HepG2 (cell line): ENCODE data around the gene SFI1. TPM values are rescaled to one million over a fixed set of nuclear protein-coding genes. Genes with fewer than 3 reads are reported as not detected.

ENCODE experiments used
- AKNA ChIP-seq: sonication (generic); formaldehyde crosslinking; IDR thresholded peaks from 2 replicates; pipeline ENCODE4 v1.4.0; 2020; ENCODE audit warnings: missing genetic modification reagents, borderline replicate concordance
- CBFB ChIP-seq: sonication (generic); formaldehyde crosslinking; IDR thresholded peaks from 2 replicates; pipeline ENCODE4 v1.4.0; 2020; ENCODE audit warnings: missing genetic modification reagents
- EED ChIP-seq: sonication (generic); formaldehyde crosslinking; IDR thresholded peaks from 2 replicates; pipeline ENCODE4 v1.5.0; 2020; ENCODE audit warnings: mild to moderate bottlenecking, missing genetic modification reagents
- HDAC6 ChIP-seq: fragments of 200-600 bp; sonication (generic); IDR thresholded peaks from 2 replicates; pipeline ENCODE4 v1.7.0; 2017; ENCODE audit warnings: mild to moderate bottlenecking, antibody characterized with exemption, low read length, low read depth
- HNF4A ChIP-seq: sonication (generic); formaldehyde crosslinking; IDR thresholded peaks from 2 replicates; pipeline ENCODE4 v1.4.0; 2020; ENCODE audit warnings: missing genetic modification reagents
- JDP2 ChIP-seq: sonication (generic); formaldehyde crosslinking; IDR thresholded peaks from 2 replicates; pipeline ENCODE4 v1.8.1; 2022; ENCODE audit warnings: missing genetic modification reagents, borderline replicate concordance
- KLF9 ChIP-seq: IDR thresholded peaks from 2 replicates; pipeline ENCODE4 v1.6.1; 2016; ENCODE audit warnings: low read depth
- MXD4 ChIP-seq: IDR thresholded peaks from 2 replicates; pipeline ENCODE4 v1.6.1; 2016; ENCODE audit warnings: mild to moderate bottlenecking, missing biosample characterization, missing genetic modification reagents
- NR2C2 ChIP-seq: sonication (generic); formaldehyde crosslinking; IDR thresholded peaks from 2 replicates; pipeline ENCODE4 v1.4.0; 2020; ENCODE audit warnings: missing genetic modification reagents, mild to moderate bottlenecking, moderate library complexity, borderline replicate concordance
- TBX3 ChIP-seq: fragments of 450-650 bp; IDR thresholded peaks from 2 replicates; pipeline ENCODE4 v1.6.1; 2017; ENCODE audit warnings: antibody characterized with exemption, mild to moderate bottlenecking, inconsistent platforms, borderline replicate concordance
- TFAP4 ChIP-seq: sonication (generic); IDR thresholded peaks from 2 replicates; pipeline ENCODE4 v1.6.1; 2016; ENCODE audit warnings: low read depth, borderline replicate concordance
- TRIM22 ChIP-seq: fragments of 450-650 bp; IDR thresholded peaks from 2 replicates; pipeline ENCODE4 v1.6.1; 2017
- TRIM24 ChIP-seq: sonication (generic); formaldehyde crosslinking; IDR thresholded peaks from 2 replicates; pipeline ENCODE4 v1.8.0; 2022; ENCODE audit warnings: mild to moderate bottlenecking, missing genetic modification reagents
- ZBTB44 ChIP-seq: sonication (generic); formaldehyde crosslinking; IDR thresholded peaks from 2 replicates; pipeline ENCODE4 v1.4.0; 2020; ENCODE audit warnings: missing genetic modification reagents
- ZNF101 ChIP-seq: sonication (generic); formaldehyde crosslinking; IDR thresholded peaks from 2 replicates; pipeline ENCODE4 v1.4.0; 2020; ENCODE audit warnings: mild to moderate bottlenecking, low read depth, missing genetic modification reagents, borderline replicate concordance
- ZNF207 ChIP-seq: fragments of 450-650 bp; IDR thresholded peaks from 2 replicates; pipeline ENCODE4 v1.6.1; 2016; ENCODE audit warnings: antibody characterized with exemption, borderline replicate concordance
- ZNF253 ChIP-seq: sonication (generic); formaldehyde crosslinking; IDR thresholded peaks from 2 replicates; pipeline ENCODE4 v1.8.0; 2022; ENCODE audit warnings: mild to moderate bottlenecking, missing genetic modification reagents, borderline replicate concordance
- ZNF598 ChIP-seq: sonication (generic); formaldehyde crosslinking; IDR thresholded peaks from 2 replicates; pipeline ENCODE4 v1.5.1; 2020; ENCODE audit warnings: mild to moderate bottlenecking, missing genetic modification reagents, borderline replicate concordance
- ZNF720 ChIP-seq: sonication (generic); formaldehyde crosslinking; IDR thresholded peaks from 2 replicates; pipeline ENCODE4 v1.4.0; 2020; ENCODE audit warnings: missing genetic modification reagents
- ZSCAN30 ChIP-seq: sonication (generic); formaldehyde crosslinking; IDR thresholded peaks from 2 replicates; pipeline ENCODE4 v1.5.0; 2020; ENCODE audit warnings: mild to moderate bottlenecking, missing genetic modification reagents
- polyA plus RNA-seq, 8 experiments: library from polyadenylated mRNA; depleted of rRNA in 3 of 8; stranded (reverse) in 7 of 8; unstranded in 1 of 8; fragments of >200 nt; fragmentation: Illumina TruSeq in 4 of 8; extraction: Trizol in 4 of 8; gene quantifications; 2 replicates each; pipeline versions ENCODE4 v1.2.1 to v1.2.3, GENCODE V29; 2011 to 2016; ENCODE audit warnings: low read depth in 4 of 8, missing spikeins in 1 of 8, mixed read lengths in 1 of 8; ENCODE audit not compliant: insufficient read depth in 1 of 8
- total RNA-seq, 5 experiments: library from RNA; depleted of rRNA; stranded (reverse); fragments of >200 nt; fragmentation: Illumina TruSeq; extraction: Trizol; gene quantifications; 2 replicates each; pipeline ENCODE4 v1.2.3, GENCODE V29; 2016; ENCODE audit warnings: low read depth in 1 of 5

SFI1 gene
- total and polyA plus RNA-seq, 2 of the 13 experiments (the other 11 are each of a cell fraction or from before 2014, with no cell fraction given): 20.5 to 40.1 TPM

- TF ChIP-seq NR2C2 (CRISPR knock-in tag): no peak
- TF ChIP-seq HNF4A (CRISPR knock-in tag): no peak
- no peak for TF ChIP-seq MXD4 (CRISPR knock-in tag)
- TF ChIP-seq AKNA (CRISPR knock-in tag): no peak
- TF ChIP-seq KLF9 (CRISPR knock-in tag): no peak
- no peak for TF ChIP-seq ZNF253 (CRISPR knock-in tag)
- TF ChIP-seq TRIM22: no peak
- no peak for TF ChIP-seq TBX3
- TF ChIP-seq TFAP4: peak; percentile 64; the same call in 1 of the 2 replicates
- TF ChIP-seq ZSCAN30: no peak
- TF ChIP-seq ZBTB44 (CRISPR knock-in tag): no peak
- no peak for TF ChIP-seq EED (CRISPR knock-in tag)
- TF ChIP-seq CBFB: no peak
- no peak for TF ChIP-seq HDAC6
- TF ChIP-seq ZNF207: no peak
- no peak for TF ChIP-seq JDP2 (CRISPR knock-in tag)
- TF ChIP-seq ZNF101 (CRISPR knock-in tag): no peak
- TF ChIP-seq ZNF598 (CRISPR knock-in tag): peak; percentile 65; the same call in 1 of the 2 replicates
- TF ChIP-seq TRIM24 (CRISPR knock-in tag): no peak
- no peak for TF ChIP-seq ZNF720 (CRISPR knock-in tag)
Measured at GRCh38 chr22:31630331-31631329, 134.3 kb downstream of the SFI1 start (continued).
